Testis (tissue), 3 donors: Measurements from ENCODE around the gene TMEM184B. TPM values are rescaled to one million over a fixed set of nuclear protein-coding genes. Genes with fewer than 3 reads are reported as not detected.

Experiments
- DNase-seq: peaks from one replicate; pipeline ENCODE4 v3.0.0-alpha.2; 2019
- H3K27ac ChIP-seq, 2 donors: fragments of 200-600 bp; sonication (generic); one replicate each; pipeline ENCODE4 v1.5.1; 2019
- H3K27me3 ChIP-seq: fragments of 200-600 bp; sonication (generic); one replicate; pipeline ENCODE4 v1.5.1; 2019
- H3K36me3 ChIP-seq: fragments of 200-600 bp; sonication (generic); one replicate; pipeline ENCODE4 v1.5.1; 2017; ENCODE audit warnings: low read depth; ENCODE audit errors: missing control alignments
- H3K4me1 ChIP-seq: fragments of 200-600 bp; sonication (generic); one replicate; pipeline ENCODE4 v1.5.1; 2019
- H3K4me3 ChIP-seq, 2 donors: fragments of 200-600 bp; sonication (generic); one replicate each; pipeline ENCODE4 v1.5.1; 2017 to 2019
- H3K9me3 ChIP-seq: fragments of 200-600 bp; sonication (generic); one replicate; pipeline ENCODE4 v1.5.1; 2017
- POLR2A ChIP-seq: fragments of 450-650 bp; IDR thresholded peaks from one replicate; pipeline ENCODE4 v1.6.1; 2017; ENCODE audit warnings: antibody characterized with exemption, mild to moderate bottlenecking, moderate library complexity
- WGBS, 2 donors: methylation state at CpG; one replicate each; pipeline ENCODE4 v1.1.5; 2018; 5-methylcytosine and 5-hydroxymethylcytosine counted together
- intact Hi-C: fragments of 100-400 bp; cut with DNase I; formaldehyde crosslinking; loops from one replicate; pipeline ENCODE4 v1.15.1; 2023; ENCODE audit warnings: low total_unique reads
- polyA plus RNA-seq: library from polyadenylated mRNA; stranded (reverse); fragments of 350-450 nt; fragmentation: Illumina TruSeq; extraction: RNeasy Lipid Tissue Mini Kit (QIAGEN cat#74804); gene quantifications from one replicate; pipeline ENCODE4 v1.2.3, GENCODE V29; 2014; ENCODE audit warnings: low read depth, low replicate concordance; ENCODE audit not compliant: insufficient read depth
- total RNA-seq, 2 donors: library from RNA; depleted of rRNA; stranded (reverse); fragments of >200 nt; gene quantifications; one replicate each; pipeline ENCODE4 v1.2.3, GENCODE V29; 2016
- TF ChIP-seq, protein P1 (sequence below), 3 experiments: fragments of 450-650 bp in 2 of 3; fragments of 200-600 bp in 1 of 3; sonication (generic) in 1 of 3; IDR thresholded peaks; one replicate each; pipeline ENCODE4 v1.5.1; 2016 to 2019; ENCODE audit warnings: antibody characterized with exemption in 3 of 3, mild to moderate bottlenecking in 2 of 3, moderate library complexity in 1 of 3

TMEM184B gene
- total and polyA plus RNA-seq, 3 donors from 2014 or later: 25.2 to 66.5 (median 35.4) TPM

DNA sequence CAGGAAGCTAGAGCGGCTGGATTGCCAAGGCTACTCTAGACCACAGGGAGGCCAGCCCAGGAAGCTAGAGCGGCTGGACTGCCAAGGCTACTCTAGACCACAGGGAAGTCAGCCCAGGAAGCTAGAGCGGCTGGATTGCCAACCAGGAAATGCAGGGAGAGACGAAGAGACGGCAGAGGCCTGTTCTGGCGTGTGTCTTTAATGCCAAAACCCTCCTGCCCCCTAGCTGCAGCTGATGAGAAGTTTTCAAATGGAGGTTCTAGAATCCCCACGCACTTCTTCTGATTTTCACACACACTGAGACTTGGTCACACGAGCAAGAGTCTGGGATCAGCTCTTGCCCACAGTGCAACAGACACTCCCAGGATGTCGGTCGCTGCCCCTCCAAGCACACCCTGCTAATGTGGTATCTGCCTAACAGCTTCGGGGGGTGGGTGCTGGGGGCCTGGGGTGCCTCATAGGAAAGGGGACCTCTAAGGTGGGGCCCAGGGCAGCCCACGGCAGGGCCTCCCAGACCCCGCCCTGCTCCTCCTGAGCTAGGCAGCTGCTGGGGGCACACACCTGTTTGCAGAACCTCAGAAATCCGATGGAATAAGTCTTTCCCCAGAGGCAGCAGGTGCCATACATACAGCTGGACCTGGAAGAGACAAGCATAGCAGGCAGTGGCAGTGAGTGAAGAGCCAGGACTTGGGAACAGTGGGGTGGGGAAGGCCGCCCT, 42.5 kb downstream of the TMEM184B start:
- no peak for DNase-seq

DNA sequence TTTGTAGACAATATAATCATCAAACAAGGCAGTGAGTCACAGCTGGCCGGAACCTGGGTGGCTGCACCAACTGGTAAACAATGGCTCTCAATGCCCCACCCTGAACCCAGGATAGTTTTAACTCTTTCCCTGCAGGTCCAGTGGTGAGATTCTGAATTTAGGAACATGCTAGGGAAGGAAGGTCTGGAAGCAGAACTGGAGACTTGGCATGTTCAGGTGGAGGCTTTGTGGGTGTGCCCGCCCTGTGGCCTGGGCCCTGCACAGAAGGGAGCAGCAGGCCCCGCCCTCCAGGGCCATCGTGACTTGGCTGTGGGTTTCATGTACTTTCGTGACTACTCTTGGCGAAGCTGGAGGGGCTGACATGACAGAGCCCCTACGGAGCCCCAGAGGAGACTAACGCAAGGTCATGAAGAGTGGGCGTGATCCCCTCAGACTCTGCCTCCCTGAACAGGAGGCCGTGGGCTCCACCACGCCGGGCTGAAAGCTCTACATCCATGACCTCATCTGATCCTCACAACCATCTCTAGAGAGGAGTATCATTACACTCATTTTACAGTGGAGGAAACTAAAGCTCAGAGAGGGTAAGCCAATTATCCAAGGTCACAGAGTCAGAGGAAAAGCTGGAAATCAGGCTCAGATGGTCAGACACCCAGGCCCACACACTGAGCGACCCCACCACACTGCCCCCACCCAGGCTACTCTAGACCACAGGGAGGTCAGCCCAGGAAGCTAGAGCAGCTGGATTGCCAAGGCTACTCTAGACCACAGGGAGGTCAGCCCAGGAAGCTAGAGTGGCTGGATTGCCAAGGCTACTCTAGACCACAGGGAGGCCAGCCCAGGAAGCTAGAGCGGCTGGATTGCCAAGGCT, 43.7 kb downstream of the TMEM184B start:
- Histone ChIP-seq H3K27me3 (no peaks in the 10 kb centered on the region), H3K27ac (peak overlapping the region; percentile 45 to 83), H3K9me3 (no peaks in the 10 kb centered on the region), H3K4me3 (no peak overlapping the region), H3K4me1 (peaks cover 13% of the 10 kb centered on the region), H3K36me3 (no peaks in the 10 kb centered on the region)
- intact Hi-C loops: no loop called here
- TF ChIP-seq, protein P1, sequence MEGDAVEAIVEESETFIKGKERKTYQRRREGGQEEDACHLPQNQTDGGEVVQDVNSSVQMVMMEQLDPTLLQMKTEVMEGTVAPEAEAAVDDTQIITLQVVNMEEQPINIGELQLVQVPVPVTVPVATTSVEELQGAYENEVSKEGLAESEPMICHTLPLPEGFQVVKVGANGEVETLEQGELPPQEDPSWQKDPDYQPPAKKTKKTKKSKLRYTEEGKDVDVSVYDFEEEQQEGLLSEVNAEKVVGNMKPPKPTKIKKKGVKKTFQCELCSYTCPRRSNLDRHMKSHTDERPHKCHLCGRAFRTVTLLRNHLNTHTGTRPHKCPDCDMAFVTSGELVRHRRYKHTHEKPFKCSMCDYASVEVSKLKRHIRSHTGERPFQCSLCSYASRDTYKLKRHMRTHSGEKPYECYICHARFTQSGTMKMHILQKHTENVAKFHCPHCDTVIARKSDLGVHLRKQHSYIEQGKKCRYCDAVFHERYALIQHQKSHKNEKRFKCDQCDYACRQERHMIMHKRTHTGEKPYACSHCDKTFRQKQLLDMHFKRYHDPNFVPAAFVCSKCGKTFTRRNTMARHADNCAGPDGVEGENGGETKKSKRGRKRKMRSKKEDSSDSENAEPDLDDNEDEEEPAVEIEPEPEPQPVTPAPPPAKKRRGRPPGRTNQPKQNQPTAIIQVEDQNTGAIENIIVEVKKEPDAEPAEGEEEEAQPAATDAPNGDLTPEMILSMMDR (IDR thresholded peaks at IDR 0.05): no peak
- no peak for TF ChIP-seq POLR2A
- DNase-seq: peak; percentile 37
- 71 to 79% methylated on average over 8 to 13 of the region's 14 CpGs for WGBS, 2 donors

More for the DNA sequence above, 42.5 kb downstream of the TMEM184B start:
- Histone ChIP-seq H3K9me3 (no peaks in the 10 kb centered on the region), H3K27ac (no peak overlapping the region), H3K4me1 (peaks cover 13% of the 10 kb centered on the region), H3K36me3 (no peaks in the 10 kb centered on the region), H3K4me3 (no peak overlapping the region), H3K27me3 (no peaks in the 10 kb centered on the region)
- intact Hi-C loops: no loop called here
- TF ChIP-seq, protein P1 (IDR thresholded peaks at IDR 0.05): peak in 2 of 3 experiments; percentile 29 to 30
- no peak for TF ChIP-seq POLR2A
- WGBS, 2 donors: 70 to 80% methylated on average over 10 to 14 of the region's 15 CpGs

DNA sequence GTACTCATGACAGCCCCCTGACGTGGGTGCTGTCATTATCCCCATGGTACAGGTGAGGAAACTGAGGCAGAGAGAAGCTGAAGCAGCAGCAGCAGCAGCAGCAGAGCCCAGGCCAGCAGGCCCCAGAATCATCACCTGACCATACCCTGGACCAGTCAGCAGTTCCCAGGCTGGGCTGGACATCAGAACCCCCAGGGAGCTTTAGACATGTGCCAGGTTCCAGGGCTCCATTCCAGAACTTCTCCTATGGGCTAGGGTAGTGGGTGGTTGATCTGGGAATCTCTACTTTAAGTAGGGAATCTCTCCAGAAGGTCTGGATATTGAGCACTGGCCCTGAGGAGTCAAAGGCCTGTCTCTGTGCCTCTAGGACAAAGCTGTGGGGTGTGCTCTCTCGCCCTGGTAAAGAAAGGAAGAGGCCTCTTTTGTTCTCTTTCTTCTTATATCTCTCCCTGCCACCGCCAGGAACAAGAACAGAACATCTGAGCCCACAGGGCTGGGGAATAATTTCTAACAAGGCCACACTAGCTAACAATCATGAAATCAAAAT, 44.4 kb downstream of the TMEM184B start:
- Histone ChIP-seq H3K36me3 (no peaks in the 10 kb centered on the region), H3K27ac (peak overlapping the region; percentile 45 to 83), H3K9me3 (no peaks in the 10 kb centered on the region), H3K4me3 (no peak overlapping the region), H3K27me3 (no peaks in the 10 kb centered on the region), H3K4me1 (peaks cover 13% of the 10 kb centered on the region)
- TF ChIP-seq POLR2A: no peak
- TF ChIP-seq, protein P1 (IDR thresholded peaks at IDR 0.05): no peak
- DNase-seq: no peak
- intact Hi-C loops: no loop called here
- 62 to 72% methylated on average over 3 of the region's 3 CpGs for WGBS, 2 donors

DNA sequence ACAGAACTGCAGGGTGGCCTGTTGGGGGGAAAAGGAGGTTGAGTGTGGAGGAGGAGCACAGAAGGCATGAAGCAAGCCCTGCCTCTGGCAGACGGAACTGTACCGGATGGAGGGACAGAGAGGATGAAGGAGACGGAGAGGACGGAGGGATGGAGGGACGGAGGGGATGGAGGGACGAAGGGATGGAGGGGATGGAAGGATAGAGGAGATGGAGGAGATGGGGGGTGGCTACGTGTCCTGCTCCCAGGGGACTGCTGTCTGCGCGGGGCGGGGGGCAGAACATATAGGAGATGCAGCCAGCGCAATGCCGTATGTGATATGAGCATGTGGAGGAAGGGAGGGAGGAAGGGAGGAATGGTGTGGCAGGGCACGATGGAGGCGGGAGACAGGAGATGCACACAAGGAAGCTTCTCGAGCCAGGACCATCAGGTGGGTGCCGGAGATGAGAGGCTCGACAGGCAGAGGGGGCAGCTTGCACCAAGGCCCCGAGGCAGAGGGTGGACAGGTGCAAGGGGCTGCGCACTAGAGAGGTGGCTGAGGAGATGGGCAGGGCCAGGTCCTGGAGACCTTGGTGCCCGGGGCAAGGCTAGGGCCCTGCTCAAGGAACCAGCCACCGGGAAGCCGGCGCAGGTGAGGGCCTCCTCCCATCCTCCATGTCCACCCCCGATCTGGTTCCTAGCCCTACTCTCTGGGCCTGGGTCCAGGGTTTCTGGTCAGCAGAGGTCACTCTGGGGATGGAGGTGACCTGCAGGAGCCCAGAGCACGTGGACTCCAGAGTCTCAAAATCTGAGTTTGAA, 45.8 kb downstream of the TMEM184B start:
- H3K4me3 ChIP-seq: no peak overlapping the region
- 93% methylated on average over 19 to 25 of the region's 25 CpGs for WGBS, 2 donors
- no peaks in the 10 kb centered on the region for H3K27me3 ChIP-seq
- no peak overlapping the region for H3K27ac ChIP-seq
- no peak for TF ChIP-seq POLR2A
- TF ChIP-seq, protein P1 (IDR thresholded peaks at IDR 0.05): no peak
- DNase-seq: no peak
- H3K9me3 ChIP-seq: no peaks in the 10 kb centered on the region
- intact Hi-C loops: no loop called here
- H3K4me1 ChIP-seq: peaks cover 13% of the 10 kb centered on the region
- no peaks in the 10 kb centered on the region for H3K36me3 ChIP-seq
